Measurements from ENCODE around the gene CMTM5.

GRCh38 chr14:23382276-23382675 lies 5.4 kb downstream of the CMTM5 start:
- no peak for TF ChIP-seq POLR2A (IDR thresholded peaks at IDR 0.05)
- TF ChIP-seq, protein P1, sequence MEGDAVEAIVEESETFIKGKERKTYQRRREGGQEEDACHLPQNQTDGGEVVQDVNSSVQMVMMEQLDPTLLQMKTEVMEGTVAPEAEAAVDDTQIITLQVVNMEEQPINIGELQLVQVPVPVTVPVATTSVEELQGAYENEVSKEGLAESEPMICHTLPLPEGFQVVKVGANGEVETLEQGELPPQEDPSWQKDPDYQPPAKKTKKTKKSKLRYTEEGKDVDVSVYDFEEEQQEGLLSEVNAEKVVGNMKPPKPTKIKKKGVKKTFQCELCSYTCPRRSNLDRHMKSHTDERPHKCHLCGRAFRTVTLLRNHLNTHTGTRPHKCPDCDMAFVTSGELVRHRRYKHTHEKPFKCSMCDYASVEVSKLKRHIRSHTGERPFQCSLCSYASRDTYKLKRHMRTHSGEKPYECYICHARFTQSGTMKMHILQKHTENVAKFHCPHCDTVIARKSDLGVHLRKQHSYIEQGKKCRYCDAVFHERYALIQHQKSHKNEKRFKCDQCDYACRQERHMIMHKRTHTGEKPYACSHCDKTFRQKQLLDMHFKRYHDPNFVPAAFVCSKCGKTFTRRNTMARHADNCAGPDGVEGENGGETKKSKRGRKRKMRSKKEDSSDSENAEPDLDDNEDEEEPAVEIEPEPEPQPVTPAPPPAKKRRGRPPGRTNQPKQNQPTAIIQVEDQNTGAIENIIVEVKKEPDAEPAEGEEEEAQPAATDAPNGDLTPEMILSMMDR (IDR thresholded peaks at IDR 0.05), result no peak

Measured in esophagus squamous epithelium (tissue), 4 donors.